Esophagus mucosa (tissue), 1 donor: ENCODE results near the gene AGO1. TPM values are rescaled to one million over a fixed set of nuclear protein-coding genes. Genes with fewer than 3 reads are reported as not detected.

Experiments
- total RNA-seq: library from RNA; stranded (reverse); gene quantifications from one replicate; pipeline ENCODE4 v1.2.4, GENCODE V29; 2023
- donor health status: DM: yes; HTN: yes; CAD: no.

The AGO1 gene
- total RNA-seq, 1 donor from 2014 or later = 14.8 TPM

Other genes starting within 250 kb of the AGO1 start
- 54.6 TPM for gene PSMB2, start 241.7 kb upstream of the AGO1 start, total RNA-seq
- gene C1orf216, start 164.3 kb upstream of the AGO1 start, total RNA-seq = 1.4 TPM
- 4.1 TPM for gene CLSPN, start 113.2 kb upstream of the AGO1 start, total RNA-seq
- 5.6 TPM for gene AGO4, start 75.2 kb upstream of the AGO1 start, total RNA-seq
- gene AGO3, start 47.9 kb downstream of the AGO1 start, total RNA-seq = 12.1 TPM
- gene TEKT2, start 200.9 kb downstream of the AGO1 start, total RNA-seq = not detected
- 27.4 TPM for gene ADPRS, start 205.7 kb downstream of the AGO1 start, total RNA-seq
- 2.7 TPM for gene COL8A2, start 242.0 kb downstream of the AGO1 start, total RNA-seq